Measurements from ENCODE around the gene MACF1. TPM values are rescaled to one million over a fixed set of nuclear protein-coding genes. Genes with fewer than 3 reads are reported as not detected.

The MACF1 gene
- total RNA-seq, 1 experiment from 2014 or later: 190 TPM

GRCh38 chr1:39453603-39454002 lies 249.1 kb downstream of the MACF1 start:
- H4K20me1 ChIP-seq (ENCODE audit: control insufficient read depth, insufficient read depth, insufficient read length): no peaks in the 10 kb centered on the region
- Mint-ChIP-seq H3K9me3 (no peaks in the 10 kb centered on the region), H3K4me3 (no peak overlapping the region), H3K36me3 (ENCODE audit: insufficient read depth in 1 of 3, low read depth in 3 of 3) (peaks cover 70 to 94% (median 93%) of the 10 kb centered on the region in 3 experiments; a peak in 6 of 7 replicates), H3K27me3 (ENCODE audit: low read depth) (no peaks in the 10 kb centered on the region; the same call in 1 of the 2 replicates), H3K27ac (peak overlapping the region in 1 of 3 experiments; percentile 76; a peak in 1 of 7 replicates), H3K4me1 (no peaks in the 10 kb centered on the region)
- H3K79me2 ChIP-seq (ENCODE audit: insufficient read depth, low read length): no peaks in the 10 kb centered on the region
- no peak overlapping the region for H3K18ac ChIP-seq (ENCODE audit: insufficient read length, low read depth, low read length)
- H2BK5ac ChIP-seq (ENCODE audit: insufficient read length, low read length): no peak overlapping the region
- H4K8ac ChIP-seq (replicated peaks; ENCODE audit: insufficient read length, low read depth, low read length): no peak overlapping the region
- no peak overlapping the region for H2BK15ac ChIP-seq (ENCODE audit: low read depth, low read length)
- H3K27me3 ChIP-seq (ENCODE audit: insufficient read depth, low read length): no peaks in the 10 kb centered on the region
- H3K4me1 ChIP-seq (ENCODE audit: insufficient read depth, low read length): no peaks in the 10 kb centered on the region
- no peak overlapping the region for H2BK120ac ChIP-seq (ENCODE audit: low read depth, low read length, poor library complexity, severe bottlenecking)
- no peak overlapping the region for H2BK20ac ChIP-seq (ENCODE audit: low read depth, low read length, poor library complexity, severe bottlenecking)
- no peak for TF ChIP-seq CTCF (conservative IDR thresholded peaks at IDR 0.05)
- no peak overlapping the region for H3K27ac ChIP-seq (ENCODE audit: insufficient read length, low read depth, low read length)
- WGBS (ENCODE audit: extremely low coverage, insufficient read length, low lambda C conversion rate): no CpG with 5 or more reads among the region's 8 CpGs
- no peak overlapping the region for H3K56ac ChIP-seq (ENCODE audit: insufficient read length, low read depth, low read length)
- no peak overlapping the region for H2AK5ac ChIP-seq (ENCODE audit: insufficient read length, low read length)
- H2AFZ ChIP-seq (ENCODE audit: low read length): no peak overlapping the region
- no peak overlapping the region for H2BK12ac ChIP-seq (ENCODE audit: insufficient read length, low read depth, low read length)
- no peak overlapping the region for H4K5ac ChIP-seq (ENCODE audit: insufficient read length, low read depth, low read length)
- no peaks in the 10 kb centered on the region for H3K9me3 ChIP-seq (ENCODE audit: control insufficient read depth, low read depth, low read length)
- no peak overlapping the region for H3K4ac ChIP-seq (ENCODE audit: low read depth, low read length)
- no peak overlapping the region for H3K4me2 ChIP-seq (ENCODE audit: insufficient read depth, insufficient read length, low read length)
- no peak for DNase-seq
- no peak overlapping the region for H3K9ac ChIP-seq (ENCODE audit: extremely low read depth, insufficient read length, low read length)
- H3K23ac ChIP-seq (ENCODE audit: insufficient read length, low read depth, low read length): no peak overlapping the region
- no peak overlapping the region for H3K14ac ChIP-seq (ENCODE audit: insufficient read depth, low read length)
- H3T11ph ChIP-seq (ENCODE audit: low read length): no peak overlapping the region
- H3K79me1 ChIP-seq (ENCODE audit: insufficient read depth, low read depth, low read length, poor library complexity, severe bottlenecking): no peaks in the 10 kb centered on the region
- no peaks in the 10 kb centered on the region for H3K23me2 ChIP-seq (ENCODE audit: insufficient read length, low read depth, low read length, poor library complexity, severe bottlenecking)
- no peak overlapping the region for H4K91ac ChIP-seq (ENCODE audit: insufficient read length, low read depth, low read length)
